NT2/D1 (cell line): ENCODE results near the gene LCP2.
A peak's percentile ranks its signal among the peaks of the same experiment; 100 is the strongest.

ENCODE experiments used
- DNase-seq: peaks from one replicate; pipeline ENCODE4 v3.0.0-alpha.2; 2011; ENCODE audit warnings: low read depth, low spot score
- H3K27me3 ChIP-seq: 2 replicates; pipeline ENCODE4 v1.6.0; 2011; ENCODE audit warnings: mild to moderate bottlenecking; ENCODE audit not compliant: insufficient read length, insufficient read depth
- H3K36me3 ChIP-seq: 2 replicates; pipeline ENCODE4 v1.6.1; 2011; ENCODE audit warnings: mild to moderate bottlenecking, low read length, mixed read lengths; ENCODE audit not compliant: insufficient read depth, insufficient read length
- H3K4me1 ChIP-seq: 2 replicates; pipeline ENCODE4 v1.5.1; 2011; ENCODE audit not compliant: insufficient read depth, insufficient read length
- H3K4me3 ChIP-seq: 2 replicates; pipeline ENCODE4 v1.5.1; 2011; ENCODE audit warnings: low read depth; ENCODE audit not compliant: insufficient read length
- H3K9ac ChIP-seq: 2 replicates; pipeline ENCODE4 v1.6.0; 2011; ENCODE audit warnings: low read depth; ENCODE audit not compliant: insufficient read length
- H3K9me3 ChIP-seq: 2 replicates; pipeline ENCODE4 v1.5.1; 2011; ENCODE audit warnings: mild to moderate bottlenecking, low read length; ENCODE audit not compliant: insufficient read depth
- SUZ12 ChIP-seq: IDR thresholded peaks from 2 replicates; pipeline ENCODE4 v1.6.1; 2011; ENCODE audit not compliant: insufficient read length, insufficient read depth; ENCODE audit errors: extremely low read depth
- YY1 ChIP-seq: IDR thresholded peaks from 2 replicates; pipeline ENCODE4 v1.6.1; 2011; ENCODE audit not compliant: insufficient read length, insufficient read depth
- ZNF274 ChIP-seq: IDR thresholded peaks from 2 replicates; pipeline ENCODE4 v1.6.1; 2011; ENCODE audit warnings: mild to moderate bottlenecking, low read depth, low read length

The LCP2 gene

GRCh38 chr5:170270293-170271069 is 27.1 kb downstream of the LCP2 start:
- peaks cover 5% of the 10 kb centered on the region for H3K27me3 ChIP-seq
- no peaks in the 10 kb centered on the region for H3K9me3 ChIP-seq
- H3K9ac ChIP-seq: no peak overlapping the region
- no peaks in the 10 kb centered on the region for H3K36me3 ChIP-seq
- TF ChIP-seq SUZ12: no peak
- no peak for TF ChIP-seq YY1
- no peak for TF ChIP-seq ZNF274
- H3K4me1 ChIP-seq: peaks cover 6% of the 10 kb centered on the region
- no peak for DNase-seq
- H3K4me3 ChIP-seq: no peak overlapping the region

DNA sequence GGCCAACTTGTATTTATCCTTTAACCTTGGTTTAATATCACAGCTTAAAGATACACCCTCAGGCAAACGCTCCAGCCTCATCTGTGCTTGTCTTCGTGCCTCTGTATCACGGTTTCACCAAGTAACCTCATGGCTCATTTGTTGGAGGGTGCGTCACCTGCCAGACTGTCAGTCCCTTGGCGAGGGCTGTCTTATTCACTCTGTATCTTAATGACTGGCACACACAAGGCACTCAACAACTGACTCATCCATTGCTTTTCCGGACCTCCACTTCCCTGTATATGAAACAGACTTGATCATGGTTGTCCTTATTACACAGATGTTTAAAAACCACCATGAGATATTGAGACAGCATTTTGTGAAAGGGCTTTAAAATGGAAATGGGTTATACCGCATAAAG is 28.0 kb downstream of the LCP2 start:
- no peaks in the 10 kb centered on the region for H3K36me3 ChIP-seq
- TF ChIP-seq SUZ12: no peak
- no peak for DNase-seq
- H3K9ac ChIP-seq: no peak overlapping the region
- no peak overlapping the region for H3K4me3 ChIP-seq
- peaks cover 9% of the 10 kb centered on the region for H3K4me1 ChIP-seq
- H3K9me3 ChIP-seq: no peaks in the 10 kb centered on the region
- peaks cover 5% of the 10 kb centered on the region for H3K27me3 ChIP-seq

GRCh38 chr5:170268884-170269283 is 28.7 kb downstream of the LCP2 start:
- Histone ChIP-seq H3K9ac (no peak overlapping the region), H3K27me3 (peaks cover 5% of the 10 kb centered on the region), H3K4me1 (peaks cover 6% of the 10 kb centered on the region), H3K36me3 (no peaks in the 10 kb centered on the region), H3K9me3 (no peaks in the 10 kb centered on the region), H3K4me3 (no peak overlapping the region)
- TF ChIP-seq SUZ12 (no peak), YY1 (no peak), ZNF274 (no peak)
- DNase-seq: no peak

DNA sequence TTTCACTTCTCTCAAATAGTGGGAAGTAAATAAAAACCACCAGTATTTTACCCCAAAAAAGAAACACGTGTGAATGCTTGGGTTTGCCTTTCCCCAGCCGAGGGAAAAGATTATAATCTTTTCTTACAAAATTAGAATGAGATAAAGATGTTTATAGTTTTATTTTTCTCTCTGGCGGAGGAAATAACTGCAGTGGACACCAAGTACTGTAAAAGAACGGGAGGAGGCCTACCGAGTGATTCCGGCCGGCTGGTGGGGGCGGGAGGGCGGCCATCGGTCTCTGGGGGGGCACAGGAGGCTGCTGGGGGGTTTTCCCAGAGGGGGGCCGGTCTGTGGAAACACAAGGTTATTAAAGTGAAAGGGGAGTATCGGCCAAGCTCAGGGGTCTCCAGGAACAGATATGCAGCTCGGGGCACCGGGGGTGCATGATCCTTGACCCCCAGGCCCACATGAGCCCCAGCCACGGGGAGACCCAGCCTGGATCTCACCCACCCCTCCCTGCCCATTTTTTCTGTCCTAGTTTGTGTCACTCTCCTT is 29.4 kb downstream of the LCP2 start:
- Histone ChIP-seq H3K9me3 (no peaks in the 10 kb centered on the region), H3K9ac (no peak overlapping the region), H3K4me3 (no peak overlapping the region), H3K4me1 (peaks cover 6% of the 10 kb centered on the region), H3K27me3 (peaks cover 5% of the 10 kb centered on the region), H3K36me3 (no peaks in the 10 kb centered on the region)
- no peak for DNase-seq
- TF ChIP-seq YY1 (no peak), SUZ12 (no peak), ZNF274 (no peak)

GRCh38 chr5:170267431-170268152 is 30.0 kb downstream of the LCP2 start:
- no peak overlapping the region for H3K4me3 ChIP-seq
- DNase-seq: peak; percentile 62

DNA sequence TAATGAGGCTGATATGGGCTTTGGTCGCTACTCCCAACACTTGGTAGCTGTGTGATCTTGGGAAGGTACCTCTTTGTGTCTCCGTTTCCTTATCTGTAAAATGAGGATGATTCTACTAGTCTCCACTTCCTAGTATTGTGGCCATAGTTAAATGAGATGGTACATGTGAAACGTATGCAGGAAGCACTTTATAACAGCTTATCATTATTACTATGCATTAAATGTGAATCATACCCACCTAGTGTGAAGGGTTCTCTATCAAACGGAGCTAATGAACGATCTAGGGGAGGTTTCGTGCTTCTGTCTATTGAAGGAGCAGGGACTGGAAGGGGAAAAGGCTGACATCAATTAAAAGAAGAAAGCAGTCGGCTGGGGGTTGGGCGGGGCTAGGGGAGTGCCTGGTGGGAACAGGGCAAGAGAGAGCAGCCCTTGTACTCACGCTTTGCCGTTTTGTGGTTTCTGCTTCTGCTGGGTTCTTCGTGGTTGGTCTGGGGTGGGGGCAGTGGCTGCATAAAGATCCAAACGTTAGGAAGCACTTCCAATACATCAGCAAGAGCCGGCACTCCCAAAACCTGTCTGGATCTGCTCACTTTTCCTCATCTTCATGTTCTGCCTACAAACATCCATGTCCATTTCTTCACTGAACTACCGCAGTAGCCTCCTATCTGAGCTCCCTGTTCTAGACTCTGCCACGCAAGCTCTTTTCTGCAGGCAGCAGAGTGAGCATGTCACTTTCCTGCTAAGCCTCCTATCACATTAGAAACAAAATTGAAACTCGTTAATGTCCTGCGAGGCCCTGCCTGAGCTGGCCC is 30.8 kb downstream of the LCP2 start:
- H3K36me3 ChIP-seq: no peaks in the 10 kb centered on the region
- DNase-seq: no peak
- H3K4me3 ChIP-seq: no peak overlapping the region
- no peak overlapping the region for H3K9ac ChIP-seq
- H3K9me3 ChIP-seq: no peaks in the 10 kb centered on the region
- peaks cover 6% of the 10 kb centered on the region for H3K4me1 ChIP-seq
- peaks cover 5% of the 10 kb centered on the region for H3K27me3 ChIP-seq
- TF ChIP-seq YY1 (no peak), ZNF274 (no peak), SUZ12 (no peak)

More at GRCh38 chr5:170267431-170268152, 30.0 kb downstream of the LCP2 start:
- H3K4me1 ChIP-seq: peaks cover 6% of the 10 kb centered on the region
- no peak overlapping the region for H3K9ac ChIP-seq
- H3K27me3 ChIP-seq: peaks cover 5% of the 10 kb centered on the region
- TF ChIP-seq YY1 (no peak), SUZ12 (no peak), ZNF274 (no peak)
- H3K36me3 ChIP-seq: no peaks in the 10 kb centered on the region
- no peaks in the 10 kb centered on the region for H3K9me3 ChIP-seq

DNA sequence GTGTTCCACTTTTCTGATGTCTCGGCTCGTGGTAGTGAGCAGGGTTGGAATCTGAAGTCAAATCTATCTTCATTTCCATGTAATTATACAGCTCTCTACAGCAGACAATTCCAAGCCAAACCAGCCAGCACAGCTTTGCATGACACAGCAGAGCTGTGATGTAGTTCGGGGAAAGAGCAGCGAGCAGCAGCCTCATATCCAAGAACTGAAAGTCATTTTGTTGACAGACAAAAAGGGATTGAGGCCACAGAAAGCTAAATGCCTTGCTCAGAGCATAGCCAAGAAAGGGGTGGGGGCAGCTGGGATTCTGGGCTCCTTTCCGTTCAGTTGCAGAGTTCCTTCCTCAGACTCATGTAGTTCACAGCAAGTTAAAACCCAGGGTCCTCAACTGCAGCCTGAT is 32.1 kb downstream of the LCP2 start:
- H3K4me1 ChIP-seq: peaks cover 6% of the 10 kb centered on the region
- no peaks in the 10 kb centered on the region for H3K9me3 ChIP-seq
- TF ChIP-seq YY1: no peak
- no peak for TF ChIP-seq ZNF274
- no peak for TF ChIP-seq SUZ12
- H3K27me3 ChIP-seq: peaks cover 5% of the 10 kb centered on the region
- DNase-seq: no peak
- no peak overlapping the region for H3K4me3 ChIP-seq
- no peak overlapping the region for H3K9ac ChIP-seq
- H3K36me3 ChIP-seq: no peaks in the 10 kb centered on the region
